Left lung (tissue), 10 donors: ENCODE data around the gene AKAP8L. TPM values are rescaled to one million over a fixed set of nuclear protein-coding genes. Genes with fewer than 3 reads are reported as not detected.

ENCODE experiments used
- ATAC-seq: fragments of 200-7000 bp; cut with Tn5 transposase; one replicate; pipeline ENCODE4 v1.9.1; 2020; ENCODE audit warnings: moderate library complexity
- DNase-seq, 4 donors: peaks; one replicate each; pipeline ENCODE4 v3.0.0-alpha.2; 2013 to 2020
- H3K27ac ChIP-seq, 2 donors: fragments of 200-600 bp; sonication (generic) in 1 of 2; one replicate each; pipeline versions ENCODE4 v1.5.0 to v1.8.0; 2020 to 2021
- H3K27me3 ChIP-seq, 2 donors: fragments of 200-600 bp; sonication (generic) in 1 of 2; one replicate each; pipeline versions ENCODE4 v1.5.0 to v1.8.0; 2020 to 2021
- H3K36me3 ChIP-seq, 2 donors: fragments of 200-600 bp; sonication (generic) in 1 of 2; one replicate each; pipeline versions ENCODE4 v1.5.0 to v1.8.0; 2020 to 2021
- H3K4me1 ChIP-seq, 2 donors: fragments of 200-600 bp; one replicate each; pipeline ENCODE4 v1.8.0; 2021
- H3K4me3 ChIP-seq, 2 donors: fragments of 200-600 bp; sonication (generic) in 1 of 2; one replicate each; pipeline versions ENCODE4 v1.5.0 to v1.8.0; 2020 to 2021; ENCODE audit warnings: mild to moderate bottlenecking in 1 of 2
- H3K9me3 ChIP-seq, 2 donors: fragments of 200-600 bp; sonication (generic) in 1 of 2; one replicate each; pipeline versions ENCODE4 v1.5.0 to v1.8.0; 2020 to 2021
- intact Hi-C, 2 donors: fragments of 100-400 bp; cut with DNase I; formaldehyde crosslinking; loops; one replicate each; pipeline versions ENCODE4 v1.11.2 to v1.14.2; 2022
- polyA plus RNA-seq, 6 donors: library from polyadenylated mRNA; unstranded; fragments of 120-200 nt; gene quantifications; one replicate each; pipeline ENCODE4 v1.2.1, GENCODE V29; 2013; ENCODE audit not compliant: insufficient read length in 6 of 6
- total RNA-seq, 2 donors: library from RNA; stranded (reverse); fragmentation: NEBNext Ultra II Directional; extraction: Animal tissue kit (Norgen Biotek cat#: 25700); gene quantifications; one replicate each; pipeline ENCODE4 v1.2.1, GENCODE V29; 2021
- TF ChIP-seq, protein P1 (sequence below), 2 donors: fragments of 200-600 bp; sonication (generic) in 1 of 2; IDR thresholded peaks; one replicate each; pipeline versions ENCODE4 v1.5.0 to v1.8.0; 2021; ENCODE audit warnings: antibody characterized with exemption in 2 of 2
- donor health status: DM: no; HTN: yes; CAD: no.
- donor health status: DM: no; HTN: no; CAD: no.

The AKAP8L gene
- total and polyA plus RNA-seq, 8 donors = 76.4 to 129 (median 107) TPM

DNA sequence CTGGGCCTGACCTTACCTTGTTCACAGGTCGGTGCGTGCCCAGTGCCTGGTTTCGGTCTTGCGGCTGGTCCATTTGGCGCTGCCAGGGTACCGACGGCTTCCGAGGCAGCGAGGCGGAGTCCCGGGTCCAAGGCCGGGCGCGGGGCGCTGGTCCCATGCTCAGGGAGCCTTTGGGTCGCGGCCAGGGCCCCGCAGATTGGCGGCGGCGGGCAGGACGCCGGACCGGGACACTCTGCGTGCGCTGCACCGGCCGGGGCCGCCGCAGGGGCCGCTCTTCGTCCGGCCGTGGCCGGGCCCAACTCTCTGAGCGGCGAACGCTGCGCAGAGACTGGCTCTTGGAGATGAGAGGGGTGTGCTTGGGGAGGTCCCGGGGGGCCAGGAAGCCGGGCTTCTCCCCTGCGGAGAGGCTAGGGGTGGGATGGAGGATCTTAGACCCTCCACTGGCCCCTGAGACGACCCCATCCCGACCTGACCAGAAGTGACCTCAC lies 34.3 kb upstream of the AKAP8L start:
- DNase-seq (peak in 1 of 4 donors; percentile 80), ATAC-seq (peak; percentile 43)
- H3K27ac ChIP-seq = no peak overlapping the region
- intact Hi-C loops = no loop called here
- H3K9me3 ChIP-seq = no peaks in the 10 kb centered on the region
- H3K4me3 ChIP-seq = peak overlapping the region; percentile 29
- TF ChIP-seq, protein P1, sequence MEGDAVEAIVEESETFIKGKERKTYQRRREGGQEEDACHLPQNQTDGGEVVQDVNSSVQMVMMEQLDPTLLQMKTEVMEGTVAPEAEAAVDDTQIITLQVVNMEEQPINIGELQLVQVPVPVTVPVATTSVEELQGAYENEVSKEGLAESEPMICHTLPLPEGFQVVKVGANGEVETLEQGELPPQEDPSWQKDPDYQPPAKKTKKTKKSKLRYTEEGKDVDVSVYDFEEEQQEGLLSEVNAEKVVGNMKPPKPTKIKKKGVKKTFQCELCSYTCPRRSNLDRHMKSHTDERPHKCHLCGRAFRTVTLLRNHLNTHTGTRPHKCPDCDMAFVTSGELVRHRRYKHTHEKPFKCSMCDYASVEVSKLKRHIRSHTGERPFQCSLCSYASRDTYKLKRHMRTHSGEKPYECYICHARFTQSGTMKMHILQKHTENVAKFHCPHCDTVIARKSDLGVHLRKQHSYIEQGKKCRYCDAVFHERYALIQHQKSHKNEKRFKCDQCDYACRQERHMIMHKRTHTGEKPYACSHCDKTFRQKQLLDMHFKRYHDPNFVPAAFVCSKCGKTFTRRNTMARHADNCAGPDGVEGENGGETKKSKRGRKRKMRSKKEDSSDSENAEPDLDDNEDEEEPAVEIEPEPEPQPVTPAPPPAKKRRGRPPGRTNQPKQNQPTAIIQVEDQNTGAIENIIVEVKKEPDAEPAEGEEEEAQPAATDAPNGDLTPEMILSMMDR (IDR thresholded peaks at IDR 0.05) = no peak
- H3K27me3 ChIP-seq = peaks cover 11 to 37% of the 10 kb centered on the region in 2 donors
- H3K4me1 ChIP-seq = peaks cover 6 to 11% of the 10 kb centered on the region in 2 donors
- H3K36me3 ChIP-seq = peaks cover 0 to 56% of the 10 kb centered on the region in 2 donors

DNA sequence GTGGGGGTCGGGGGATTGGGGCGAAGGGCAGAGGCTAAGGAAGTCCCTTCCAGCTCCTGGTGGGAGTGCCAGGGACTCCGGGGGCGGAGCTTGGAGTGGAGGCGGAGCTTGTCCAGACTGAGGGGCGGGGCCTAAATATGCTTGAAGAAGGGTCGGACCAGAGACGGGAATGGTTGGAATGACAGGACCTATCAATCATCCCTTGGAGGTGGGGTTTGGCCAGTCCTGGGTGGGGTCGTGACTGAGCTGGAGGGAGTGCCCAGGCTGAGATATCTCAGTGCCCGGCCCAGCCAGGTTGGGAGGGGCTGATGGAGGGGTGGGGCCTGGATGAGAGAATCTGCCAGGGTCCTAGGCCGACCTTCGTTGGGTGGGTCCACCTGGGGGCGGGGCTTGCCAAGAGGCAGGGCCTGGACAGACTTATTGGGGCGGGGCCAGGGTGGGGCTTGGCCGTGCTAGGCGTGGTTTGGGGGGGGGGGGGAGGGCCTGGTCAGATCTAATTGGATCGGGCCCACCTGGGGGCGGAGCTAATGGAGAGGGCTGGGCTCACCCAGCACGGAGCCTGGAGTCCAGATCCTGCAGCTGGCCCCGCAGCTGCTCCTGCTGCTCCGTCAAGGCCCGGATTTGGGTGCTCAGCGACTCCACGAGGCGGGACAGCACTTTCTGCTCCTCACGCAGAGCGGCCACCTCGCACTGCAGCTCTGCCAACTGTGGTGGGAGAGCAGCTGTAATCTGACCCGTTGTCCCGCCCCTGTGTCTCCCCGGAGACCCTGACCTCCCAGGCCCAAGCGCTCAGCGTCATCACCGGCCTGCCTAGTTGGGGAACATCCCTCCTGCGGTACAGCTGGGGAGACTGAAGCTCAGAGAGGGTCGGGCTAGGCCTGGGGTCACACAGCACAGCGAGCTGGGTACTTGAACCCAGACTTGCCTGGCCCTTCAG lies 33.6 kb upstream of the AKAP8L start:
- Histone ChIP-seq H3K27ac (no peak overlapping the region), H3K27me3 (peaks cover 4 to 29% of the 10 kb centered on the region in 2 donors), H3K9me3 (no peaks in the 10 kb centered on the region), H3K4me1 (peaks cover 6 to 11% of the 10 kb centered on the region in 2 donors), H3K36me3 (peaks cover 0 to 49% of the 10 kb centered on the region in 2 donors), H3K4me3 (peak overlapping the region; percentile 29)
- intact Hi-C loops = no loop called here
- TF ChIP-seq, protein P1 (IDR thresholded peaks at IDR 0.05) = no peak
- ATAC-seq = peak; percentile 74
- DNase-seq = peak; percentile 56 to 86 (median 80)

GRCh38 chr19:15450528-15450890 lies 31.7 kb upstream of the AKAP8L start:
- Histone ChIP-seq H3K9me3 (no peaks in the 10 kb centered on the region), H3K36me3 (peaks cover 0 to 31% of the 10 kb centered on the region in 2 donors), H3K4me1 (peaks cover 6% of the 10 kb centered on the region in 2 donors), H3K27ac (peak overlapping the region in 1 of 2 donors; percentile 84), H3K27me3 (peaks cover 0 to 10% of the 10 kb centered on the region in 2 donors), H3K4me3 (no peak overlapping the region)
- TF ChIP-seq, protein P1 (IDR thresholded peaks at IDR 0.05) = no peak
- DNase-seq (no peak), ATAC-seq (no peak)
- intact Hi-C loops = no loop called here

DNA sequence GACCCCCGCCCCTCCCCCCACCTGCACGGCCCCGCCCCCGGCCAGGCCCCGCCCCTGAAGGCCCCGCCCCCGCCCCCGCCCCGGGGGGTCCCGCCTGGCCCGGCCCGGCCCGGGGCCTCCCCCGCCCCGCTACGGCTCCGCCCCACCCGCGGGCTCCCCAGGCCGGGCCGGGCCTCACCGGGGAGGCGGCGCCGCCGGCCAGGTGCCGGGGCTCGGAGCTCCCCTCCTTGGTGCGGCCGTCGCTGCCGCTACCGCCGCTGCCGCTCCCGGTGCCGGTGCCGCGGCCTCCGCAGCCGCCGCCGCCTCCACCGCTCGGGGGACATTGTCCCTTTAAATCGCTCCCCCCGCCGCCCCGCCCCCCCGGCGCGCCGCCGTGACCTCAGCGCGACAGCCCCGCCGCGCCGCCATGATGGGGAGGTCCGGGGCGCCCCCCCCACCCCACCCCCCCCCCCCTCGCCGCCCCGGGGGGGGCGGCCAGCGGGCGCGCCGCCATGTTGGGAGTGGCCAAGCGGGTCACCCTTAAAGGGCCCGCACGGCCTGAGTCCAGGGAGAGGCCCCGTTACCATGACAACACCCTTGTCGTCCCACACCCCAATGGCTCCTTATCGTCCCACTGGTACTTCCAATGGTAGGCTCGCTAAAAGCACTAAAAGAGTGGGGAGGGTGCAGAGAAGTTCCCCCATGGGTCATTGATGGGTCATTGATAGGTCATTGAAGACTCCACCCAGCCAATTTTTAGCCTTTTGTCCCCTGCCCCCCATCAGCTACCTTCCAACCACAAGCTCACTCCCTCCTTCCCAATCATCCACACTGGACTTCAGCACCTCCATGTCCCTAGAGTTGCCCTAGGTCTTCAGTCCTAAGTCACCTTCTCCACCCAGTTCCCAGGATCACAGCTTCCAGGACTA lies 31.1 kb upstream of the AKAP8L start, which contains the start of gene WIZ:
TSS of gene WIZ (minus strand) at position 337 of the 908 bp plus-strand sequence. CDS start 1,649 bp downstream, outside the sequence.
- intact Hi-C loops = no loop called here
- H3K9me3 ChIP-seq = no peaks in the 10 kb centered on the region
- peak; percentile 61 to 94 (median 77) for DNase-seq
- peak within 1 kb of the TSS; percentile 54 to 60 for H3K4me3 ChIP-seq
- peaks cover 0 to 4% of the 10 kb centered on the region in 2 donors for H3K27me3 ChIP-seq
- peaks cover 0 to 25% of the 10 kb centered on the region in 2 donors for H3K36me3 ChIP-seq
- peak; percentile 36 for ATAC-seq
- peak within 1 kb of the TSS in 1 of 2 donors; percentile 84 for H3K27ac ChIP-seq
- H3K4me1 ChIP-seq = peaks cover 6% of the 10 kb centered on the region in 2 donors
- TF ChIP-seq, protein P1 (IDR thresholded peaks at IDR 0.05) = no peak
